Suprapubic skin (tissue), 4 donors: Measurements from ENCODE around the gene DALRD3. TPM values are rescaled to one million over a fixed set of nuclear protein-coding genes. Genes with fewer than 3 reads are reported as not detected.

Source experiments
- DNase-seq, 2 donors: peaks; one replicate each; pipeline ENCODE4 v3.0.0-alpha.2; 2019; ENCODE audit warnings: low spot score in 2 of 2
- H3K27ac ChIP-seq: fragments of 200-600 bp; sonication (generic); one replicate; pipeline ENCODE4 v1.5.1; 2019
- H3K27me3 ChIP-seq: fragments of 200-600 bp; sonication (generic); one replicate; pipeline ENCODE4 v1.5.1; 2019
- H3K36me3 ChIP-seq: fragments of 200-600 bp; sonication (generic); one replicate; pipeline ENCODE4 v1.5.1; 2019
- H3K4me1 ChIP-seq: fragments of 200-600 bp; sonication (generic); one replicate; pipeline ENCODE4 v1.5.1; 2019
- H3K4me3 ChIP-seq: fragments of 200-600 bp; sonication (generic); one replicate; pipeline ENCODE4 v1.5.1; 2019; ENCODE audit warnings: mild to moderate bottlenecking
- H3K9me3 ChIP-seq: fragments of 200-600 bp; sonication (generic); one replicate; pipeline ENCODE4 v1.5.1; 2019
- EP300 ChIP-seq: sonication (generic); formaldehyde crosslinking; IDR thresholded peaks from one replicate; pipeline ENCODE4 v1.6.1; 2017; ENCODE audit warnings: antibody characterized with exemption
- POLR2A ChIP-seq, 2 donors: fragments of 450-650 bp; IDR thresholded peaks; one replicate each; pipeline ENCODE4 v1.6.1; 2017; ENCODE audit warnings: antibody characterized with exemption in 2 of 2, mild to moderate bottlenecking in 2 of 2, moderate library complexity in 2 of 2
- POLR2AphosphoS5 ChIP-seq, 3 donors: sonication (generic); formaldehyde crosslinking; IDR thresholded peaks; one replicate each; pipeline ENCODE4 v1.6.1; 2017; ENCODE audit warnings: antibody characterized with exemption in 3 of 3
- WGBS: methylation state at CpG from one replicate; pipeline ENCODE4 v1.1.5; 2018; 5-methylcytosine and 5-hydroxymethylcytosine counted together
- total RNA-seq, 4 donors: library from RNA; depleted of rRNA; stranded (reverse); fragments of >200 nt; gene quantifications; one replicate each; pipeline ENCODE4 v1.1.0, GENCODE V29; 2016
- TF ChIP-seq, protein P1 (sequence below), 2 donors: fragments of 200-600 bp in 1 of 2; fragments of 450-650 bp in 1 of 2; sonication (generic) in 1 of 2; IDR thresholded peaks; one replicate each; pipeline ENCODE4 v1.5.1; 2016 to 2019; ENCODE audit warnings: antibody characterized with exemption in 2 of 2, mild to moderate bottlenecking in 1 of 2, moderate library complexity in 1 of 2

Gene DALRD3
- total RNA-seq, 4 donors from 2014 or later: 44.3 to 55.4 (median 50.7) TPM

DNA sequence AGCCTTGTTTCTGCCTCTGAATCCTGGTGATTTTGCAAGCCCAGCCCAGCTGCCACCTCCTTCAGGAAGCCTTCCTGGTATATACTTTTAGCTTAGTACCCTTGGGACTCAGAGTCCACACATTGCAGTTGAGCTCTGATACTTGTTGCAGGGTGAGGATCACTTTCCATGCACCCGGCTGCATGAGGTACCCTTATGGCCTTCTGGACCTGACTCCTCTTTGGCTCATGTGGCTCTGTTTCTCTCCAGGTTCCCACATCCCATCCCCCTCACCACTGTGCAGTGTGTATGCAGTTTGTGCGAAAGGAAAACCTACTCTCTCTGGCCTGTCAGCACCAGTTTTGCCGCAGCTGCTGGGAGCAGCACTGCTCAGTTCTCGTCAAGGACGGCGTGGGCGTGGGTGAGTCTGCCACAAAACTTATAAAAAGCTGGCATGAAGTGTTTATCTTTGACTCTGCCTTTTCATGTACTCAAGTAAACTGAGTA lies 51.5 kb downstream of the DALRD3 start:
- H3K27me3 ChIP-seq: no peaks in the 10 kb centered on the region
- no peak for TF ChIP-seq EP300
- TF ChIP-seq, protein P1, sequence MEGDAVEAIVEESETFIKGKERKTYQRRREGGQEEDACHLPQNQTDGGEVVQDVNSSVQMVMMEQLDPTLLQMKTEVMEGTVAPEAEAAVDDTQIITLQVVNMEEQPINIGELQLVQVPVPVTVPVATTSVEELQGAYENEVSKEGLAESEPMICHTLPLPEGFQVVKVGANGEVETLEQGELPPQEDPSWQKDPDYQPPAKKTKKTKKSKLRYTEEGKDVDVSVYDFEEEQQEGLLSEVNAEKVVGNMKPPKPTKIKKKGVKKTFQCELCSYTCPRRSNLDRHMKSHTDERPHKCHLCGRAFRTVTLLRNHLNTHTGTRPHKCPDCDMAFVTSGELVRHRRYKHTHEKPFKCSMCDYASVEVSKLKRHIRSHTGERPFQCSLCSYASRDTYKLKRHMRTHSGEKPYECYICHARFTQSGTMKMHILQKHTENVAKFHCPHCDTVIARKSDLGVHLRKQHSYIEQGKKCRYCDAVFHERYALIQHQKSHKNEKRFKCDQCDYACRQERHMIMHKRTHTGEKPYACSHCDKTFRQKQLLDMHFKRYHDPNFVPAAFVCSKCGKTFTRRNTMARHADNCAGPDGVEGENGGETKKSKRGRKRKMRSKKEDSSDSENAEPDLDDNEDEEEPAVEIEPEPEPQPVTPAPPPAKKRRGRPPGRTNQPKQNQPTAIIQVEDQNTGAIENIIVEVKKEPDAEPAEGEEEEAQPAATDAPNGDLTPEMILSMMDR (IDR thresholded peaks at IDR 0.05): no peak
- TF ChIP-seq POLR2A (IDR thresholded peaks at IDR 0.05): no peak
- no peak for TF ChIP-seq POLR2AphosphoS5 (IDR thresholded peaks at IDR 0.05)
- H3K27ac ChIP-seq: peak overlapping the region; percentile 20
- H3K4me3 ChIP-seq: no peak overlapping the region
- no peaks in the 10 kb centered on the region for H3K9me3 ChIP-seq
- 67% methylated on average over 7 of the region's 7 CpGs for whole genome bisulfite sequencing
- H3K4me1 ChIP-seq: peaks cover 3% of the 10 kb centered on the region
- H3K36me3 ChIP-seq: peaks cover 66% of the 10 kb centered on the region
- DNase-seq: no peak

DNA sequence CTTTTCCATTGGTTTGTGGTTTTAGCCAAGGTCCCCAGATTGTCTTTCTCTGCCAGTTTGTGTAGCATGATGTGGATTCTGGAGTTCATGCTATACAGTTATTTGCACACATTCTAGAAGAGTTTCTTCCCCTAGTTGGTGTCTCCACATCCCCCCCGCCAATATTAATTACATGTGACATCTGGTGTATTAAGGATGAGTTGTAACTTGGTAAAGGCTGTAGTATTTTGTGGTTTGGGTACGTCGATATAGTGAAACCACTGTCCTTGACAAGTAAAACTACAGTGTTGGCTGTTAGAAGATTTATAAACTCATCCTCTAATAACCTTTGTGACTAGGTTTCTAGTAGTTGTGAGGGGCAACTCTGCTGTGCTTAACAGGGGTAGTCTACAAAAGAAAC lies 52.0 kb downstream of the DALRD3 start:
- Histone ChIP-seq H3K4me1 (peaks cover 3% of the 10 kb centered on the region), H3K27me3 (no peaks in the 10 kb centered on the region), H3K4me3 (no peak overlapping the region), H3K36me3 (peaks cover 63% of the 10 kb centered on the region), H3K9me3 (no peaks in the 10 kb centered on the region), H3K27ac (peak overlapping the region; percentile 20)
- TF ChIP-seq POLR2AphosphoS5 (IDR thresholded peaks at IDR 0.05) (no peak), POLR2A (IDR thresholded peaks at IDR 0.05) (no peak), EP300 (no peak)
- TF ChIP-seq, protein P1 (IDR thresholded peaks at IDR 0.05): no peak
- WGBS: 69% methylated on average over 3 of the region's 3 CpGs
- DNase-seq: no peak

Other genes starting within 250 kb of the DALRD3 start
- 10 to 100 TPM; 24.9 to 34.5 (median 29.5) TPM for gene PRKAR2A, start 170.7 kb downstream of the DALRD3 start, total RNA-seq
- gene SLC25A20, start 119.7 kb downstream of the DALRD3 start, total RNA-seq: 10 to 100 TPM; 11.3 to 23.7 (median 17.9) TPM
- gene ARIH2, start 99.7 kb downstream of the DALRD3 start, total RNA-seq: 100 to 1,000 TPM in 1 of 4 donors, 10 to 100 TPM in 3; 57.9 to 148 (median 61.8) TPM
- gene P4HTM, start 28.3 kb downstream of the DALRD3 start, total RNA-seq: 10 to 100 TPM; 18.5 to 57.2 (median 27.9) TPM
- 100 to 1,000 TPM in 1 of 4 donors, 10 to 100 TPM in 3; 49.1 to 105 (median 55.5) TPM for gene WDR6, start 11.2 kb downstream of the DALRD3 start, total RNA-seq
- gene NDUFAF3, start 3.5 kb upstream of the DALRD3 start, total RNA-seq: 100 to 1,000 TPM in 1 of 4 donors, 10 to 100 TPM in 3; 45.0 to 104 (median 63.1) TPM
- 100 to 1,000 TPM; 184 to 355 (median 229) TPM for gene IMPDH2, start 10.8 kb upstream of the DALRD3 start, total RNA-seq
- gene QRICH1, start 75.5 kb upstream of the DALRD3 start, total RNA-seq: 100 to 1,000 TPM in 2 of 4 donors, 10 to 100 TPM in 2; 85.8 to 187 (median 115) TPM
- 100 to 1,000 TPM; 297 to 451 (median 380) TPM for gene QARS1, start 86.2 kb upstream of the DALRD3 start, total RNA-seq
- 10 to 100 TPM; 46.1 to 82.1 (median 76.0) TPM for gene USP19, start 102.2 kb upstream of the DALRD3 start, total RNA-seq
- 100 to 1,000 TPM; 333 to 563 (median 501) TPM for gene LAMB2, start 114.5 kb upstream of the DALRD3 start, total RNA-seq
- 10 to 100 TPM; 29.0 to 48.2 (median 35.3) TPM for gene CCDC71, start 147.8 kb upstream of the DALRD3 start, total RNA-seq
- gene KLHDC8B, start 153.0 kb upstream of the DALRD3 start, total RNA-seq: 10 to 100 TPM; 53.1 to 63.6 (median 59.3) TPM